H1 (cell line): Measurements from ENCODE around the gene TUBGCP6. TPM values are rescaled to one million over a fixed set of nuclear protein-coding genes. Genes with fewer than 3 reads are reported as not detected.

Experiments
- CHD1 ChIP-seq: IDR thresholded peaks from 2 replicates; pipeline ENCODE4 v1.6.1; 2012; ENCODE audit warnings: low read depth, low read length, improper control_type of control experiment
- CREB1 ChIP-seq: IDR thresholded peaks from 2 replicates; pipeline ENCODE4 v1.6.1; 2012; ENCODE audit warnings: inconsistent platforms
- MAFK ChIP-seq: IDR thresholded peaks from 2 replicates; pipeline ENCODE4 v1.6.1; 2012; ENCODE audit warnings: low read depth, mild to moderate bottlenecking, improper control_type of control experiment, low read length
- NRF1 ChIP-seq: IDR thresholded peaks from 2 replicates; pipeline ENCODE4 v1.6.1; 2011; ENCODE audit warnings: mild to moderate bottlenecking, low read depth, low read length, improper control_type of control experiment
- POLR2A ChIP-seq, 2 experiments: IDR thresholded peaks; 1 replicate in 1 of 2; 2 replicates in 1 of 2; pipeline ENCODE4 v1.6.1; 2011; ENCODE audit warnings: low read depth in 2 of 2, low read length in 2 of 2, mild to moderate bottlenecking in 2 of 2; ENCODE audit errors: control extremely low read depth in 1 of 2
- SIRT6 ChIP-seq: IDR thresholded peaks from one replicate; pipeline ENCODE4 v1.7.1; 2012; ENCODE audit warnings: low read length, inconsistent platforms
- SP2 ChIP-seq: IDR thresholded peaks from 2 replicates; pipeline ENCODE4 v1.6.1; 2012; ENCODE audit warnings: mild to moderate bottlenecking, low read length, inconsistent platforms
- SRF ChIP-seq: IDR thresholded peaks from 2 replicates; pipeline ENCODE4 v1.6.1; 2011; ENCODE audit warnings: mild to moderate bottlenecking, low read depth, low read length, moderate library complexity
- TAF1 ChIP-seq: IDR thresholded peaks from 2 replicates; pipeline ENCODE4 v1.6.1; 2011; ENCODE audit warnings: mild to moderate bottlenecking, low read depth, low read length
- TEAD4 ChIP-seq: IDR thresholded peaks from 2 replicates; pipeline ENCODE4 v1.6.1; 2012; ENCODE audit warnings: low read depth, low read length, inconsistent platforms, mixed read lengths
- polyA plus RNA-seq, 7 experiments: library from polyadenylated mRNA; depleted of rRNA in 3 of 7; stranded (reverse) in 5 of 7; unstranded in 2 of 7; fragments of >200 nt in 5 of 7; fragments of 200-250 nt in 2 of 7; gene quantifications; 1 replicate in 5 of 7; 2 replicates in 1 of 7; 4 replicates in 1 of 7; pipeline versions ENCODE4 v1.2.1 to v1.2.3, GENCODE V29; 2011 to 2013; ENCODE audit warnings: missing spikeins in 2 of 7, mixed read lengths in 2 of 7
- total RNA-seq: library from RNA; stranded (reverse); fragmentation: NEBNext Ultra II Directional; extraction: Animal tissue kit (Norgen Biotek cat#: 25700); gene quantifications from 2 replicates; pipeline ENCODE4 v1.2.1, GENCODE V29; 2021
- TF ChIP-seq, protein P1 (sequence below), 3 experiments: IDR thresholded peaks; 1 replicate in 2 of 3; 2 replicates in 1 of 3; pipeline versions ENCODE4 v1.5.1 to v1.6.1; 2011; ENCODE audit warnings: low read length in 3 of 3, mild to moderate bottlenecking in 3 of 3, inconsistent platforms in 2 of 3, low read depth in 1 of 3, moderate library complexity in 1 of 3; ENCODE audit not compliant: insufficient read depth in 1 of 3; ENCODE audit errors: control extremely low read depth in 1 of 3

TUBGCP6 gene
- total and polyA plus RNA-seq, 2 of the 8 experiments (the other 6 are each of a cell fraction or from before 2014, with no cell fraction given), result 24.2 to 24.7 TPM

DNA sequence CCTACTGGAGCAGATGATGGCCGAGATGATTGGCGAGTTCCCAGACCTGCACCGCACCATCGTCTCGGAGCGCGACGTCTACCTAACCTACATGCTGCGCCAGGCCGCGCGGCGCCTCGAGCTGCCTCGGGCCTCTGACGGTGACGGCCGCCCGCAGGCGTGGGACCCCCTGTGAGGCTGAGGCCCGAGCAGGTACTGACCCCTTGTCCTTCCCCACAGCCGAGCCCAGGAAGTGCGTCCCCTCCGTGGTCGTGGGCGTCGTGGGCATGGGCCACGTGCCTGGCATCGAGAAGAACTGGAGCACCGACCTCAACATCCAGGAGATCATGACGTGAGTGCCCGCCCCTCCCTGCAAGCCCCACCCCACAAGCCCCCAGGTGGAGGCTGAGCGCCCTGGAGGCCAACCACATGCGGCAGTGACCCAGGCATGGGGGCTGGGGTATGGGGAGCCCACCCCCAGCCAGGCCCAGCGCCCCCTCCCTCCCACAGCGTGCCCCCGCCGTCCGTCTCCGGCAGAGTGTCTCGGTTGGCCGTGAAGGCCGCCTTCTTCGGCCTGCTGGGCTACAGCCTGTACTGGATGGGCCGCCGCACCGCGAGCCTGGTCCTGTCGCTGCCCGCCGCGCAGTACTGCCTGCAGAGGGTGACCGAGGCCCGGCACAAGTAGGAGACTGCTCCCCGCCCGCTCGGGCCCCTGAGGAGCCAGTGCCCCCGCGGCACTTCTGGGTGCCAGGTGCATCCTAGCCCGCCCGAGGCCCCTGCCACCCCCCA is 46.8 kb downstream of the TUBGCP6 start (continued):
- TF ChIP-seq TAF1 (no peak), CHD1 (no peak), POLR2A (IDR thresholded peaks at IDR 0.05; ENCODE audit: control extremely low read depth in 1 of 2, low read depth in 2 of 2, low read length in 2 of 2) (no peak), NRF1 (no peak), SP2 (no peak), TEAD4 (no peak), SRF (no peak), SIRT6 (no peak), CREB1 (no peak), MAFK (no peak)
- TF ChIP-seq, protein P1, sequence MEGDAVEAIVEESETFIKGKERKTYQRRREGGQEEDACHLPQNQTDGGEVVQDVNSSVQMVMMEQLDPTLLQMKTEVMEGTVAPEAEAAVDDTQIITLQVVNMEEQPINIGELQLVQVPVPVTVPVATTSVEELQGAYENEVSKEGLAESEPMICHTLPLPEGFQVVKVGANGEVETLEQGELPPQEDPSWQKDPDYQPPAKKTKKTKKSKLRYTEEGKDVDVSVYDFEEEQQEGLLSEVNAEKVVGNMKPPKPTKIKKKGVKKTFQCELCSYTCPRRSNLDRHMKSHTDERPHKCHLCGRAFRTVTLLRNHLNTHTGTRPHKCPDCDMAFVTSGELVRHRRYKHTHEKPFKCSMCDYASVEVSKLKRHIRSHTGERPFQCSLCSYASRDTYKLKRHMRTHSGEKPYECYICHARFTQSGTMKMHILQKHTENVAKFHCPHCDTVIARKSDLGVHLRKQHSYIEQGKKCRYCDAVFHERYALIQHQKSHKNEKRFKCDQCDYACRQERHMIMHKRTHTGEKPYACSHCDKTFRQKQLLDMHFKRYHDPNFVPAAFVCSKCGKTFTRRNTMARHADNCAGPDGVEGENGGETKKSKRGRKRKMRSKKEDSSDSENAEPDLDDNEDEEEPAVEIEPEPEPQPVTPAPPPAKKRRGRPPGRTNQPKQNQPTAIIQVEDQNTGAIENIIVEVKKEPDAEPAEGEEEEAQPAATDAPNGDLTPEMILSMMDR (IDR thresholded peaks at IDR 0.05; ENCODE audit: control extremely low read depth in 1 of 3, insufficient read depth in 1 of 3, low read depth in 1 of 3, low read length in 3 of 3), result no peak
